H54 (cell line): ENCODE data around the gene SKAP1.
"Not testable (repeated sequence)": the region's sequence is repeated elsewhere in the genome, so short reads cannot be mapped to it uniquely, and the experiment has no call there.

Experiments used
- DNase-seq: peaks from one replicate; pipeline ENCODE4 v3.0.0; 2011; ENCODE audit warnings: low spot score, mixed read lengths; ENCODE audit not compliant: insufficient read length
- FAIRE-seq: peaks from 3 replicates; lab custom pipeline; 2011; peaks lifted over from hg19 to GRCh38; lab: Jason Lieb, UNC
- POLR2A ChIP-seq: IDR thresholded peaks from 2 replicates; pipeline ENCODE4 v1.6.1; 2011; ENCODE audit warnings: low read depth, mild to moderate bottlenecking, low read length

The SKAP1 gene

DNA sequence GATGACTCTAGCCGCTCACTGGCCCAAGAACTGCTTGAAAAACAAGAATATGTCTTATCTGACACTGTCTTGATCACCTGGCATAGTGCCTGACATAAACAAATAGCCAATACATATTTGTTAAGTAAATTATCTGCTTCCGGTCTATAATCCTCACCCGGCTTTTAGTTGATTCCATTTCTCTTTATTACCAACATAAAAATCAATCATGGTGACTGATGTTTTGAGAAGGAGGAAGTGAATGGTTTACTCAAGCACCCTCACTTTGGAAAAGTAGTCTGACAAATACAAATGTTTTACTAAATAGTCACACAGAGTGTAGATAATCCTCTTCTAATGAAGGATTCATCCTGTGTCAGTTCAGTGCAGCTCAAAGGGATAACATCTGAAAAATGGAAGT is 47.0 kb downstream of the SKAP1 start:
- no peak for DNase-seq
- FAIRE-seq, result no peak
- TF ChIP-seq POLR2A, result no peak

DNA sequence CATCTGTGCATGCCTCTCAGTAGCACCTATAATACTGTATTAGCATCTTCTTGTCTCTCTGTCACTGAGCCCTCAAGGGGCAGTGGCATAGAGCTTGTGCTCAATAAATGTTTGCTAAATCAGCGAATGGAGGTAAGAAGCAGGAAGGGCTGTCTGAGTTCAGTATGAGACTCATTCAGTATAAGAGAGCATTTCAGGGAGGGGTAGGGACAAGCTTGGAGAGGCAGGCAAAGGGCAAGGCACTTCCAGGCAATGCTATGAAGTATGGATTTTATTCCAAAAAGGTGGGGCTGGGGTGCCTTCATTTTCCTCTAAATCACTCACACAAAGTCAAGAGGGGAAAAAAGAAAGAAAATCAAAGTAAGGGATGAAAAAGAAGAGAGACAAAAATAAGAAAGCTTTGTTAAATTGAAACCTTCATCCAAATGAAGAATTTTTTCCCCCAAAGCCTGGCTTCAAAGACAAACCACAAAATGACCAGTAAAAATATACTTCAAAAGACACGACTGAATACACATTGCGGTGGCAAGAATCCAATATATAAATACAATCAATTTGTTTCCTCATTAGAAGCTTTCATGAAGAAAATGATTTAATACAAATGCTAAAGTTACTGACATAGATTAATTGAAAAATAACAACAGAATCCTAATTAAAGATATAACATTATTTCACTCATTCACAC is 51.2 kb downstream of the SKAP1 start:
- FAIRE-seq (no peak), DNase-seq (no peak)
- TF ChIP-seq POLR2A, result no peak

DNA sequence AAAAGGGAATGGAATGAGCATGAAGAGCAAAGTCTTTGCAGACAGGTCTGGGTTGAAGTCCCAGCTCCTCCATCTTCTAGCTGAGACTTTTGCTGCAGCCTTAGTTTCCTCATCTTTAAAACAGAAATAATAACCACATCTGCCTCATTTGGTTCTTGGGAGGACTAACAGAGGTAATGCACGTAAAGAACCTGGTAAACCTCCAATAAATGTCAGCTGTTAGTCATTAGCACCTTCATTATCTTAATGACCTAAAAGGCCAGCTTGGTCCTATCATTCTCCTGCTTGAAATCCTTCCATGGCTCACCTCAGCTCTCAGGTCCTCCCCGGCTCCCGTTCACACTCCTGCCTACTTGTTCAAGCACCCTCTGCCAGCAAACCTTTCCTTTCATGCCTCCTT is 51.8 kb downstream of the SKAP1 start:
- FAIRE-seq, result no peak
- no peak for DNase-seq
- no peak for TF ChIP-seq POLR2A

DNA sequence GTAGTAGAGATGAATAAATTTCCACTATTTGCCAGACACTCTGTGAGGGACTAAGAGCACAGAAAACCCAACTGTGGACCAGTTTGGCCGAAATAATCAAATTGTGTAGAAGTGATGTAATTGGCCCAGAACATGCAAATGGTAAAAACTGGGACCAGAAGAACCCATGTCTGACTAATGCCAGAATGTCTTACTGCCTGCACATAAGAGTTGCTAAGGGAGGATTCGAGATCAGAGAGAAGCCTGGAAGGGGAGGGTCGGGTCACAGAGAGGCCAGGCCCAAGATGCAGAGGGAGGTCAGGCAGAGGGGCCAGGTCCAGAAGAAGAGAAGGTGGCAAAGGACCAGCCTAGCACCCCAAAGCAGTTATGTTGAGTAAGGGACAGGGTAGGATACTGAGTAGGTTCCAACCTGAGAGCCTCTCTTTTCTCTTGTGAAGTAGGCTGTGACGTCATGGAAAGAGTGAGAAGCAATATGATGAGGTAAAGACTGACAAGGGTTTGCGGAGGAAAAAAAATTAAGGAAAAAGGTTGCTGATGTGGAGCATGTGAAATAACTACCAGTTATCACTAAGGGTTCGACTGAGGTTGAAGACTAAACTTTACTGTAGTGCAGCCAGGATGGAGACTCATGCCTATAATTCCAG is 53.2 kb downstream of the SKAP1 start:
- DNase-seq (no peak), FAIRE-seq (no peak)
- no peak for TF ChIP-seq POLR2A

DNA sequence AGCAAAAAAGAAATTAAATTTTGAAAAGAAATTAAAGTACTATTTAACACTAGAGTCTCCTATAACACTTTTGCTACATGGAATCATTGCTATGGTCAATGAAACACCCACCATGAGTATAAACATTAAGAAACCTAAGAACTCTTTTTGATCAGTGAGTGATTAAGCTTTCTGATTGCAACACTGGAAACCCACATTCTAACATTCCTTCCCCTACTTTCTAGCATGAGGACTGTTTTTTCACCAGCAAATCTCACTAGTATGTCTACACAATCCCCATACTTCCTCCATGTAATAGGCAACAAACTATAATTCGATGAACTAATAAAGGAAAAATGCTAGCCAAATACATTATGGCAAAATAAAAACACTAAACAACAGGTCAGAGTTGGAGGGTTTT is 54.7 kb downstream of the SKAP1 start:
- FAIRE-seq, result no peak
- no peak for TF ChIP-seq POLR2A
- DNase-seq, result no peak

DNA sequence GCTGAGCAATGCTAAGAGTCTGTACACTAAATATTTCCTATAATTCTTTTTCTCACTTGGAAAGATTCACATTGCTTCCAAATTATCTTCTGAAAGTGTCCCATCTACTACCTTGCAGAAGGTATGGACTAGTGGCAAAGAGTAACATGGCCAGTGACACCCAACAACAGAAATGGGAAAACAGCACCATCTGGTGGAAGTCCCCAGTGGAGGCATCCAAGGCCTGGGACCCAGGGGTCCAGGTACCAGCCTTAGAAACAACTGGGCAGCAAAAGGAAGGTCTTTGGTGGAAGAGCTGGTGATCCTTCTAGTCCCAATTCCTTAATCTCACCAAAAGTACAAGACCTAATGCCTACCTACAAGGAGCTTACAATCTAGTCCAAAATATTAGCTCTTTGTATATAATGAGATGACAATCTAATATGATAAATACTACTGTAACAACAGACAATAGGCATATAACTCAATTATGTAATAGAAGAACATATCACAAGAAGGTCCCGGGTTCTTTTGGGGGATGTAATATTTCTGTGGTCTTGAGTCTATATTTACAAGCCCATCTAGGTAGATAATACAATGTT is 55.3 kb downstream of the SKAP1 start:
- FAIRE-seq (no peak), DNase-seq (peak; percentile 26)
- TF ChIP-seq POLR2A, result no peak

DNA sequence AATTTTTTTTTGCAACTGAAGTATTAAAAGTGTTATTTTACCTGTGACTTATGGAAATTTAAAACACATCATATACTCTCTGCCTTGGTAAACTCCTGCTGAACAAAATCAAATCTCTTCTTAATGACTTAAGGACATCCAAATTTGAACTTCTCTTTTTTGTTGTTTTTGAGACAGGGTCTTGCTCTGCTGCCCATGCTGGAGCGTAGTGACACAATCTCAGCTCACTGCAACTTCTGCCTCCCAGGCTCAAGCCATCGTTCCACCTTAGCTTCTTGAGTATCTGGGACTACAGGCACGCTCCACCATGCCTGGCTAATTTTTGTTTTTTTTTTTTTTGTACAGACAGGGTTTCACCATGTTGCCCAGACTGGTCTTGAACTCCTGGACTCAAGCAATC is 56.1 kb downstream of the SKAP1 start:
- FAIRE-seq (no peak), DNase-seq (no peak)
- TF ChIP-seq POLR2A, result no peak

DNA sequence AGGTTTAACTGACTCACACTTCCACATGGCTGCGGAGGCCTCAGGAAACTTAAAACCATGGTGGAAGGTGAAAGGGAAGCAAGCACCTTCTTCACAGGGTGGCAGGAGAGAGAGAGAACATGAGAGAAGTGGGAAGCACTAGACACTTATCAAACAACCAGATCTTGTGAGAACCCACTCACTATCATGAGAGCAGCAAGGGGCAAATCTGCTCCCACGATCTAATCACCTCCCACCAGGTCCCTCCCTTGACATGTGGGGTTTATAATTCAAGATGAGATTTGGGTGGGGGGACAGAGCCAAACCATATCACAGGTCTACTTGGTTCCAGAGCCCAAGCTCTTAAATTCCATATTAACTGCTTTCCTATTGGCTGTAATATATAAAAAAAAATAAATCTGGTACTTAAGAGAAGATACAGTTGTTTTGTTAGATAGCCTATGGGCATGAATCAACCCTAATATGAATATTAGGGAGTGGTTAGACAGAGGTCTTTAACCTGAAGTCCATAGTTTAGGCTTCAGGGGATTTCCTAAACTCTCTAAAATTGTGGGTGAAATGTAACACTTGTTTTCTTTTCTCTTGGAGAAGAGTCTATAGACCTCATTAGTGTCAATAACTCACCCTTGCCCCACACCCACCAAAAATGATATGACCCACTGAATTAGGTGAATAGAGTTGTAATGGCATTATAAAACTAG is 56.7 kb downstream of the SKAP1 start:
- FAIRE-seq, result no peak
- TF ChIP-seq POLR2A, result no peak
- DNase-seq, result no peak

DNA sequence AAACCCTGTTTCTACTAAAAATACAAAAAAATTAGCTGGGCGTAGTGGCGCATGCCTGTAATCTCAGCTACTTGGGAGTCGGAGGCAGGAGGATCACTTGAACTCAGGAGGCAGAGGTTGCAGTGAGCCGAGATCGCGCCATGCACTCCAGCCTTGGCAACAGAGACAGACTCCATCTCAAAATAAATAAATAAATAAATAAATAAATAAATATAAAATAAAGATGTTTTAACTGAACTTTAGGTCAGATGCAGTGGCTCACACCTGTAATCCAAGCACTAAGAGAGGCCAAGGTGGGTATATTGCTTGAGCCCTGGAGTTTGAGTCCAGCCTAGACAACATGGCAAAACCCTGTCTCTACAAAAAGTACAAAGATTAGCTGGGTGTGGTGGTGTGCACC is 61.0 kb downstream of the SKAP1 start:
- FAIRE-seq, DNase-seq: not testable (repeated sequence)

DNA sequence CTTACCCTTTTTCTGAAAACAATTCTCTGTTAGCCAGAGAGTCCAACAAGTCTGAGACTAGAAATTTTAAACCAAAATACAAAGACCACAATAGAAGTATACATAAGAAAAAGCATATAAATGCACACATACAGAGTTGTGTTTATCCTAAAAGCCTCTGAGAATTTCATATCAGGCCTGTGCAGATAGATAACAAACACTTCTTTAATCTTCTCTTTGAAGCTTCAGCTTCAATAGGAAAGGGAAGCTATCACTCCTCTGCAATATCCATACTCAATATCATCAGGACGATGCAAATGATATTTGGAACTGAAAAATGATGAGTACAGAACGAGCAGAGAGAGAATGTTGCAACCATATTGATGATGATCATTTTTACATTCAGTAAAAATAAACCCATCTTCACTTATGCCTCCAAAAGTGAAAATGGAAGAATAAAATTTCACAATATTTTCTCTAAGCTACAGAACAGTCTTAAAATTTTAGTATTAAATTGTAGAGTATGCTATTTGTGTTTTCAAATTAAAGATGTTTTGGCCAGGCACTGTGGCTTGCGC is 61.6 kb downstream of the SKAP1 start:
- TF ChIP-seq POLR2A, result no peak
- no peak for FAIRE-seq
- no peak for DNase-seq

DNA sequence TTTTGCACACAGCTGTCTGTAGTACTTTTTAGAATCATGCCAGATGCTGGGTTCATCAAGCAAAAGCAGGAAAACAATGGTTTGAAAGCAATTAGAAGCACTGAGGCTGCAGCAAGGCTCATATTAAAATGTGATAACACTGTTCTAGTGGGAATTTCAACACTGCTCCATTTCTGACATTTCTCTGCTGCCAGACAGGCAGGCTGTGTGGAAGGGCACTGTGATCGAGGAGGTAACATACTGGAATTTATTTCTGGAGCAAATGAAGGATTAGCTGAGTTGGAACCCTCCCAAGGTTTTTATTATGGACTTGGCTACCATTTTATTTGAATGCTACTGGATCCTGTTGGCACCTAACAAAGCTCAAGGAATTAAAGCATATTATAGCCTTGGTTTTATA is 66.9 kb downstream of the SKAP1 start:
- DNase-seq, result no peak
- peak; percentile 50 for FAIRE-seq

DNA sequence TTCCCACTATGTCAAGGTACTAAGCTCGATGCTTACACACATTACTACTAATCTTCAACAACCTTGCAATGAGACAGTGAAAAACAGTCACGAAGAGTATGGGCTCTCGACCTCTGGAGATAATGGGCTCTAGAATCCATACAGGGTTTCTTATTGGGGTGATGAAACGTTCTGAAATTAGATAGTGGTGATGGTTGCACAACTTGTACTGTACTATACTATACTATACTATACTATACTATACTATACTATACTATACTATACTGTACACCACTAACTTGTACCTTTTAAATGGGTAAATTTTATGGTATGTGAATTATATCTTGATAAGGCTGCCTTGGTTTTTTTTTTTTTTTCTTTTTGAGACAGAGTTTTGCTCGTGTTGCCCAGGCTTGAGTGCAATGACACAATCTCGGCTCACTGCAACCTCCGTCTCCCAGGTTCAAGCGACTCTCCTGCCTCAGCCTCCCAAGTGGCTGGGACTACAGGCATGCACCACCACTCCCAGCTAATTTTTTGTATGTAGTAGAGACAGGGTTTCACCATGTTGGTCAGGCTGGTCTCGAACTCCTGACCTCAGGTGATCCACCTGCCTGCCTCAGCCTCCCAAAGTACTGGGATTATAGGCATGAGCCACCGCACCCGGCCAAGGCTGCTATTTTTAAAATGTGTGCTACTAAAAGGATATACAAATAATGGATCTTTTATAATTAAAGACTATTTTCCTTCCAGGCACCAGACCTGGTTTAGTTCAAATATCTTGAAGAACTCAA is 69.0 kb downstream of the SKAP1 start:
- not testable (repeated sequence) for DNase-seq
- peak; percentile 67 for FAIRE-seq

More for the DNA sequence above, 66.9 kb downstream of the SKAP1 start:
- no peak for TF ChIP-seq POLR2A

DNA sequence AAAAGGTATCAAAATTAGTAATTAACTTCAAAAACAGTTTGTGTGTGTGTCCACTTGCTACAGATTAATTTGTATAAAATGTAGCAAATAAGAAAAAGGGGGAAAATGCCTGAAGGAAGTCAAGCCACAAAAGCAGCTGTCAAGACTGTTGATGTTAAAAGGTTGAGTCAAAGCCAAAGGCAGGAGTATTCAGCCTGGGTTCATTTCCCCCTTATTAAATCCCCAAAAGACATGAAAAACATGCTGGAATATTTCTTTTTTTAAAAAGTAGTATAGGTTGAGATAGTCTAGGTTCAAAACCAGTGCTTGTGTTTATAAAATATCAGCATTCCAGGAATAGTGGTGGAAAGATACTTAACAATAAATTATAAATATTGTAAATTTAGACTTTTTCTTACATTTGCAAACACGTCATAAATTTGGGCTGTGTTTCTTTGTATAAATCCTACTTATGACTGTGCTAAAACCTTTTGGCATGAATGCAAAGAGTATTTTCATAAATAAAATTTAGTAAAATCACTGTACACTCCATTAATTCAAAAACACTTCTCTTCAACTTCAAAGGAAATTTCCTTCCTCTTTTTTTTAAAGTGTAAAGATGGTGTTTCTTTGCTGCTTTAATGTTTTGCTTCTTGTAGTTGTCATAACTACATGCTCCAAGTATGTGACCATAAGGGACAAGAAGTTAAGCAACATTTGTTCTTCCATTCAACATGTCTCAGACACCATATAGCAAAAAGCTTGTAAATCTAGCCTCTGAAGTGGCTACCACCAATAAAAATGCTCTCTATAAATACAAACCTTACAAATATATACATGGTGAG is 72.0 kb downstream of the SKAP1 start:
- DNase-seq (no peak), FAIRE-seq (peak; percentile 77)
- TF ChIP-seq POLR2A, result no peak
